ENCODE measurements around the gene RNF26. TPM values are rescaled to one million over a fixed set of nuclear protein-coding genes. Genes with fewer than 3 reads are reported as not detected.

Gene RNF26
- total RNA-seq, 1 experiment from 2014 or later = 45.6 TPM

DNA sequence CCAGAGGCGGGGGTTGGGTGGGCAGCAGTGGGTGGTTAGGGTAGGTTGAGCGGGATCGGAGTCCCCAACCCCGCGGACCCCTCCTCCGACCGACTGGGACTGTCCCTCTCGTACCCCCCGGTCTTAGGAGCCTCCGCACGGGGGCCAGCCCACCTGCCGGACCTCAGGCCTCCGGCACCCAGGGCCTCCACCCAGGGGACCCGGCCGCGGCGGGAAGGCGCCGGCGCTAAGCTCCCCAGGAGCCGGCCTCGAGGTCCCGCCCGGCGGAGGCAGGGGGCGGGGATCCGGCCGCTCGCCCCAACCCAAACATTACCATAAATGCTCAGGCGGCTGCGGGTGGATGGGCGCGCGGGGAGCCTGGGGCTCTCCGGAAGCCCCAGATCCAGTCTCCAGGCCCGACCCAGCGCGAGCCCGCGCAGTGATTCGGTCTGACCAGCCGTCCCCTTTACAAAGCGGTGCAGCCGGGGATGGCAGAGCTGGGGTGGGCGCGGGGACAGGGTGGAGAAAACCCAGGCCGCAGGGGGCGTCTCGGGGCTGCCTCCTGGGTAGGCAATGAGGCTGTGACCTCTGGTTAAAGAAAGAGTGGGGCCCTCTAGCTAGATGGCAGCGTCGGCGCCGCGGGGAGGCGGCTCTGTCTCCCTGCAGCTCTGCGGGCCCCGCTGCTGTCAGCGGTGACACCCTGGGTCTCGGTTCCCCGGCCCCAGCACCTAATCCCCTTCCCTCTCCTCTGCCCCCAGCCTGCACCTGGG lies 13.4 kb upstream of the RNF26 start:
- Histone ChIP-seq H3K4me1 (ENCODE audit: control insufficient read depth in 1 of 2, insufficient read depth in 2 of 2, low read length in 2 of 2) (peaks cover 6 to 34% of the 10 kb centered on the region in 2 experiments), H3K9me2 (ENCODE audit: insufficient read depth) (no peaks in the 10 kb centered on the region), H3K9me3 (ENCODE audit: control insufficient read depth in 1 of 2, insufficient read depth in 1 of 2, low read depth in 1 of 2, low read length in 2 of 2) (no peaks in the 10 kb centered on the region), H3K27ac (ENCODE audit: low read depth, low read length) (no peak overlapping the region), H3K27me3 (ENCODE audit: insufficient read depth, low read length) (no peaks in the 10 kb centered on the region), H3K4me3 (replicated peaks in 1 of 2; ENCODE audit: low read depth in 1 of 2, low read length in 2 of 2) (no peak overlapping the region), H3K36me3 (ENCODE audit: control insufficient read depth in 1 of 2, insufficient read depth in 2 of 2, low read length in 2 of 2) (no peaks in the 10 kb centered on the region), H2AFZ (ENCODE audit: low read depth, low read length, poor library complexity, severe bottlenecking) (peak overlapping the region; percentile 82), H3K4me2 (ENCODE audit: low read length) (no peak overlapping the region), H3K79me2 (ENCODE audit: insufficient read depth, low read length) (no peaks in the 10 kb centered on the region; the same call in 1 of the 2 replicates), H4K20me1 (ENCODE audit: insufficient read depth) (no peaks in the 10 kb centered on the region), H3K9ac (ENCODE audit: low read length) (no peak overlapping the region)
- intact Hi-C loops (cut with micrococcal nuclease) = loop anchor here (5.0 kb wide), 1 partner anchor 219 kb away; the partner anchor contains the start of gene DPAGT1
- TF ChIP-seq, protein P1, sequence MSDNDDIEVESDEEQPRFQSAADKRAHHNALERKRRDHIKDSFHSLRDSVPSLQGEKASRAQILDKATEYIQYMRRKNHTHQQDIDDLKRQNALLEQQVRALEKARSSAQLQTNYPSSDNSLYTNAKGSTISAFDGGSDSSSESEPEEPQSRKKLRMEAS (IDR thresholded peaks at IDR 0.05) = no peak
- TF ChIP-seq ZFX (IDR thresholded peaks at IDR 0.05) (no peak), EZH2 (IDR thresholded peaks at IDR 0.05) (no peak), CEBPB (IDR thresholded peaks at IDR 0.05; ENCODE audit: low read depth) (no peak), SIN3A (IDR thresholded peaks at IDR 0.05; ENCODE audit: low read depth) (no peak), TCF7L2 (IDR thresholded peaks at IDR 0.05; ENCODE audit: borderline replicate concordance, extremely low read depth, insufficient read depth, insufficient read length) (no peak), EGR1 (IDR thresholded peaks at IDR 0.05; ENCODE audit: low read depth) (no peak), RAD21 (IDR thresholded peaks at IDR 0.05; ENCODE audit: low read depth) (no peak), CBX3 (IDR thresholded peaks at IDR 0.05; ENCODE audit: low read depth) (no peak), SP1 (IDR thresholded peaks at IDR 0.05; ENCODE audit: low read depth) (no peak)
- TF ChIP-seq, protein P2, sequence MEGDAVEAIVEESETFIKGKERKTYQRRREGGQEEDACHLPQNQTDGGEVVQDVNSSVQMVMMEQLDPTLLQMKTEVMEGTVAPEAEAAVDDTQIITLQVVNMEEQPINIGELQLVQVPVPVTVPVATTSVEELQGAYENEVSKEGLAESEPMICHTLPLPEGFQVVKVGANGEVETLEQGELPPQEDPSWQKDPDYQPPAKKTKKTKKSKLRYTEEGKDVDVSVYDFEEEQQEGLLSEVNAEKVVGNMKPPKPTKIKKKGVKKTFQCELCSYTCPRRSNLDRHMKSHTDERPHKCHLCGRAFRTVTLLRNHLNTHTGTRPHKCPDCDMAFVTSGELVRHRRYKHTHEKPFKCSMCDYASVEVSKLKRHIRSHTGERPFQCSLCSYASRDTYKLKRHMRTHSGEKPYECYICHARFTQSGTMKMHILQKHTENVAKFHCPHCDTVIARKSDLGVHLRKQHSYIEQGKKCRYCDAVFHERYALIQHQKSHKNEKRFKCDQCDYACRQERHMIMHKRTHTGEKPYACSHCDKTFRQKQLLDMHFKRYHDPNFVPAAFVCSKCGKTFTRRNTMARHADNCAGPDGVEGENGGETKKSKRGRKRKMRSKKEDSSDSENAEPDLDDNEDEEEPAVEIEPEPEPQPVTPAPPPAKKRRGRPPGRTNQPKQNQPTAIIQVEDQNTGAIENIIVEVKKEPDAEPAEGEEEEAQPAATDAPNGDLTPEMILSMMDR (IDR thresholded peaks at IDR 0.05 in 2 of 3, conservative IDR thresholded peaks at IDR 0.05 in 1 of 3; ENCODE audit: borderline replicate concordance in 1 of 3, insufficient read depth in 1 of 3, low read depth in 2 of 3, low read length in 2 of 3) = no peak
- ChIA-PET CTCF (interaction anchor here (1.0 kb wide), 1 partner anchor 154 kb away, joined by 4 read pairs; no protein-coding TSS in a partner anchor), RAD21 (ENCODE audit: low non-redundant PET in 1 of 2, low total read pairs in 2 of 2, uncharacterized antibody in 2 of 2, unreplicated experiment in 2 of 2) (no interaction called here), POLR2A (no interaction called here)
- BruUV-seq (replicated peaks) = no TSS peak
- no peak for DNase-seq (ENCODE audit: low read depth, low spot score)
- ATAC-seq = no peak

All from HCT116 (cell line).